PFSK-1 (cell line): Measurements from ENCODE around the gene BCAP31.

Source experiments
- FOXP2 ChIP-seq: optimal IDR thresholded peaks from 2 replicates; pipeline ENCODE3; 2011; ENCODE audit warnings: borderline replicate concordance, control low read depth, inconsistent platforms; ENCODE audit not compliant: insufficient read depth; ENCODE audit errors: extremely low read length, extremely low read depth
- POLR2AphosphoS5 ChIP-seq: IDR thresholded peaks from 2 replicates; pipeline ENCODE4 v1.6.1; 2012; ENCODE audit warnings: low read depth, mild to moderate bottlenecking, control low read depth, low read length, moderate library complexity
- SIN3A ChIP-seq: IDR thresholded peaks from 2 replicates; pipeline ENCODE4 v1.6.1; 2012; ENCODE audit warnings: mild to moderate bottlenecking, low read length, moderate library complexity, borderline replicate concordance; ENCODE audit not compliant: insufficient read depth
- TAF1 ChIP-seq: IDR thresholded peaks from 2 replicates; pipeline ENCODE4 v1.6.1; 2012; ENCODE audit warnings: low read length, control low read depth, borderline replicate concordance; ENCODE audit not compliant: insufficient read depth
- TF ChIP-seq, protein P1 (sequence below), 2 experiments: IDR thresholded peaks; 2 replicates each; pipeline versions ENCODE4 v1.6.1 to v1.8.0; 2011 to 2012; ENCODE audit warnings: low read depth in 2 of 2, low read length in 2 of 2, control low read depth in 1 of 2, inconsistent platforms in 1 of 2, mild to moderate bottlenecking in 1 of 2, moderate library complexity in 1 of 2; ENCODE audit not compliant: insufficient read depth in 1 of 2

BCAP31 gene

GRCh38 chrX:153653556-153653955 is 70.6 kb downstream of the BCAP31 start:
- TF ChIP-seq TAF1 (no peak), SIN3A (no peak), FOXP2 (no peak), POLR2AphosphoS5 (no peak)
- TF ChIP-seq, protein P1, sequence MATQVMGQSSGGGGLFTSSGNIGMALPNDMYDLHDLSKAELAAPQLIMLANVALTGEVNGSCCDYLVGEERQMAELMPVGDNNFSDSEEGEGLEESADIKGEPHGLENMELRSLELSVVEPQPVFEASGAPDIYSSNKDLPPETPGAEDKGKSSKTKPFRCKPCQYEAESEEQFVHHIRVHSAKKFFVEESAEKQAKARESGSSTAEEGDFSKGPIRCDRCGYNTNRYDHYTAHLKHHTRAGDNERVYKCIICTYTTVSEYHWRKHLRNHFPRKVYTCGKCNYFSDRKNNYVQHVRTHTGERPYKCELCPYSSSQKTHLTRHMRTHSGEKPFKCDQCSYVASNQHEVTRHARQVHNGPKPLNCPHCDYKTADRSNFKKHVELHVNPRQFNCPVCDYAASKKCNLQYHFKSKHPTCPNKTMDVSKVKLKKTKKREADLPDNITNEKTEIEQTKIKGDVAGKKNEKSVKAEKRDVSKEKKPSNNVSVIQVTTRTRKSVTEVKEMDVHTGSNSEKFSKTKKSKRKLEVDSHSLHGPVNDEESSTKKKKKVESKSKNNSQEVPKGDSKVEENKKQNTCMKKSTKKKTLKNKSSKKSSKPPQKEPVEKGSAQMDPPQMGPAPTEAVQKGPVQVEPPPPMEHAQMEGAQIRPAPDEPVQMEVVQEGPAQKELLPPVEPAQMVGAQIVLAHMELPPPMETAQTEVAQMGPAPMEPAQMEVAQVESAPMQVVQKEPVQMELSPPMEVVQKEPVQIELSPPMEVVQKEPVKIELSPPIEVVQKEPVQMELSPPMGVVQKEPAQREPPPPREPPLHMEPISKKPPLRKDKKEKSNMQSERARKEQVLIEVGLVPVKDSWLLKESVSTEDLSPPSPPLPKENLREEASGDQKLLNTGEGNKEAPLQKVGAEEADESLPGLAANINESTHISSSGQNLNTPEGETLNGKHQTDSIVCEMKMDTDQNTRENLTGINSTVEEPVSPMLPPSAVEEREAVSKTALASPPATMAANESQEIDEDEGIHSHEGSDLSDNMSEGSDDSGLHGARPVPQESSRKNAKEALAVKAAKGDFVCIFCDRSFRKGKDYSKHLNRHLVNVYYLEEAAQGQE (IDR thresholded peaks at IDR 0.05; ENCODE audit: insufficient read depth in 1 of 2, low read depth in 2 of 2, low read length in 2 of 2): no peak

- TF ChIP-seq TAF1: no peak
- no peak for TF ChIP-seq FOXP2
- TF ChIP-seq, protein P1 (IDR thresholded peaks at IDR 0.05; ENCODE audit: insufficient read depth in 1 of 2, low read depth in 2 of 2, low read length in 2 of 2): no peak
These were observed 72.6 kb downstream of the BCAP31 start for GRCh38 chrX:153651540-153652079.

DNA sequence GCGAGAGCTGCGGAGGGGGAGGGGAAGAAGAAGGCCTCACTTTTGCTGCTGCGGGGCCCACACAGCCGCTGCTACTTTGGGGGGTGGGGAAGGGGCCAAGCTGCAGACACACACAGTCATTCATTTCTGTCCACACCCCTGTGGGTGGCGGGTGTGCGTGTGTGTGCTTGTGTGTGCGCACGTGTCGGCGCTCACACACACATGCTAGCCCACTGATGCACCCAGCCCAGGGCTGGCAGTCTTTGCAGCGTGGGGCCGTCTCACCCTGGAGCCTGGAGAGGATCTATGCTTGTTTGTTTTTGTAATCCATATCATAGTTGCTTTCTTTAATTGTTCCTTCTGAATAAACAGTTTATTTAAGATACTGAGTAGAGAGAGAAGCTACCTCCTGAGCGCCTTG is 73.2 kb downstream of the BCAP31 start:
- TF ChIP-seq FOXP2 (no peak), TAF1 (no peak), POLR2AphosphoS5 (no peak), SIN3A (no peak)
- TF ChIP-seq, protein P1 (IDR thresholded peaks at IDR 0.05; ENCODE audit: insufficient read depth in 1 of 2, low read depth in 2 of 2, low read length in 2 of 2): no peak
